ENCODE results near the gene PLPP4.

The PLPP4 gene

DNA sequence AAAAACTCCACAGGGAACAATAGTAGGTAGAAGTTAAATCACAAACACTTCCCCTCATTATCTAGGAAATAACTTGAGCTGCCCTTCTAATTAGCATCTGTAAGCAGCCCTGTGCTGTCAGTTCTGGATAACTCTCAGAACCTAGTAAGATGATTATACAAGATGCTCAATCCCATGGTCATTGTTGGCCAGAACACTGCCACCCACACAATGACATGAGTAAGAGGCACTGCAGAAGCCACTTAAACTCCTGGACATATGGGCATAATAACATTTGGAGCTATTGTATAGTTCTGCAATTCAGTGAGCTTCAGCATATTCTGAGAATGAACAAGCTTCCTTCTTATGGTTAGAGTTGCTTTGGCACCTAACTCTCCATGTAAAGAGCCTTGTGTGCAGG, 153.8 kb downstream of the PLPP4 start:
- H3K36me3 Mint-ChIP-seq = no peaks in the 10 kb centered on the region
- H3K27ac Mint-ChIP-seq = no peak overlapping the region
- peaks cover 5% of the 10 kb centered on the region for H3K27me3 Mint-ChIP-seq
- no peaks in the 10 kb centered on the region for H3K9me3 Mint-ChIP-seq
- no peaks in the 10 kb centered on the region for H3K4me1 Mint-ChIP-seq
- H3K4me3 Mint-ChIP-seq = no peak overlapping the region

DNA sequence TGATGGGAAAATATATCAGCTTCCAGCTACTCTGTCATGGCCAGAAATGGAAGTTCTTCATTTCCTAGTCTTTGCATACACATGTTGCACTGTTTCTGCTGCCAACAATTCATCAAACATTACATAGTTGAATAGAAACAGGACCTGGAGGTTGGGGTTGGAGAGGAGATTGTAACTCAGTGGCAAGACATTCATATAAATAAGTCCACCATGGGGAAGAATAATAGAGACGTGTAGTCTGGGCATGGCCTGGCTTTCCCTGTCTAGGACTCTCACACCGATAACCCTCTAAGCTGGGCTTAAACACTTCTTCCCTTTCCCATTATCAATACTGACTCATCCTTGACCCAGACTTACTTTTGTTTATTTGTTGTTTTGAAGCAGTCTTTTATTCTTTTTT, 155.7 kb downstream of the PLPP4 start:
- no peaks in the 10 kb centered on the region for H3K9me3 Mint-ChIP-seq
- no peak overlapping the region for H3K4me3 Mint-ChIP-seq
- H3K4me1 Mint-ChIP-seq = no peaks in the 10 kb centered on the region
- H3K36me3 Mint-ChIP-seq = no peaks in the 10 kb centered on the region
- H3K27ac Mint-ChIP-seq = no peak overlapping the region
- H3K27me3 Mint-ChIP-seq = peaks cover 3% of the 10 kb centered on the region

DNA sequence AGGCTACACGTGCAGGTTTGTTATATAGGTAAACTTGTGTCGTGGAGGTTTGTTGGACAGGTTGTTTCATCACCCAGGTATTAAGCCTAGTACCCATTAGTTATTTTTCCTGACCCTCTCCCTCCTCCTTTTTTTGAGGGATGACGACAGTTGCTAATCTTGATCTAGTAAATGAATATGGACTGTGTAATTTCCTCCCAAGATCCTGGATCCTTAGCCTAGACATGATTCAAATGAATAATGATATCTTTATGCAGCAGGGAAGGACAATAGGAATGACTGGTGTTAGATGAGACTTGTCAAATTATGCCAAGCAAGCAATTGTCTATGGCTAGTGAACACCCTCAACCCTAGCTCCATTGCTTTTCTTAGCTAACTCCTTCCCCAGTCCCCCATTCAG, 156.2 kb downstream of the PLPP4 start:
- H3K36me3 Mint-ChIP-seq = no peaks in the 10 kb centered on the region
- H3K4me3 Mint-ChIP-seq = no peak overlapping the region
- H3K9me3 Mint-ChIP-seq = no peaks in the 10 kb centered on the region
- H3K4me1 Mint-ChIP-seq = no peaks in the 10 kb centered on the region
- H3K27ac Mint-ChIP-seq = no peak overlapping the region
- peaks cover 3% of the 10 kb centered on the region for H3K27me3 Mint-ChIP-seq

DNA sequence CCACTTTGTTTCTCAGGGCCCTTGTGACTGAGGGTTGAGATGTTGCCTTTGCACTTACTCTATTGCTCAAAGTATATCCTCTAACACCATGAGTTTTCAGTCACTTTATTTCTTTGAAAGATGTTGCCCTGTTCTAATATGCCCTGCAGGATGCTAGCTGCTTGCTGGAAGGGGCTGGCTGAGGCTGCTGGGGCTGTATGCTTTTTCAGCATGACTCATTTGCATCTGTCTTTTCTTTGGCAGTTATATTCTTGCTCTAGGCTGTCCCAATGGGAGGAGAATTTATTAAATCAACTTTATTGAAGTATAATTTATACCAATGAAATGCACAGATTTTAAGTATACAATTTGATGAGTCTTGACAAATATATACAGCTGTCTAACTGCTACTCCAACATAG, 157.7 kb downstream of the PLPP4 start:
- Mint-ChIP-seq H3K27me3 (peaks cover 2% of the 10 kb centered on the region), H3K4me1 (no peaks in the 10 kb centered on the region), H3K4me3 (no peak overlapping the region), H3K27ac (no peak overlapping the region), H3K9me3 (no peaks in the 10 kb centered on the region), H3K36me3 (no peaks in the 10 kb centered on the region)

DNA sequence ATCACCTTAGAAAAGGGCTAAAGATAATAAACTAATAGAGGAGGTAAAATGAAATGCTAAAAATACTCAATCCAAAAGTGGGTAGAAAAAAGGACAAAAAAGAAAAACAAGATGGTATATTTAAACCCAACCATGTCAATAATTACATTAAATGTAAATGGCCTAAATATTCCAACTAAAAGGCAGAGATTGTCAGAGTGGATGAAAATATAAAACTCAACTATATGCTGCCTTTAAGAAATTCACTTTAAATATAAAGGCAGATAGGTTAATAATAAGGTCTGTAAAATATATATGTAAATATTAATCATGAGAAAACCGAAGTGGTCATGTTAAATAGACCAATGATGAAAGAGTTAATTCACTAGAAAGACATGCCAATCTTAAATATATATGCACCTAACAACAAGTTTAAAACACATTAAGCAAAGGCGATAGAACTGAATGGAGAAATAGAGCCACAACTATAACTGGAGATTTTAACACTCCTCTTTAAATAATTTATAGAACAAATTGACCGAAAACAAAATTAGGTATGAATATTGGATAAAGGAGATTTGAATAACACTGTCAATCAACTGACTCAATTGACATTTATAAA, 159.4 kb downstream of the PLPP4 start:
- Mint-ChIP-seq H3K36me3 (no peaks in the 10 kb centered on the region), H3K9me3 (peaks cover 3% of the 10 kb centered on the region), H3K4me3 (no peak overlapping the region), H3K4me1 (no peaks in the 10 kb centered on the region), H3K27ac (no peak overlapping the region), H3K27me3 (peaks cover 3% of the 10 kb centered on the region)

DNA sequence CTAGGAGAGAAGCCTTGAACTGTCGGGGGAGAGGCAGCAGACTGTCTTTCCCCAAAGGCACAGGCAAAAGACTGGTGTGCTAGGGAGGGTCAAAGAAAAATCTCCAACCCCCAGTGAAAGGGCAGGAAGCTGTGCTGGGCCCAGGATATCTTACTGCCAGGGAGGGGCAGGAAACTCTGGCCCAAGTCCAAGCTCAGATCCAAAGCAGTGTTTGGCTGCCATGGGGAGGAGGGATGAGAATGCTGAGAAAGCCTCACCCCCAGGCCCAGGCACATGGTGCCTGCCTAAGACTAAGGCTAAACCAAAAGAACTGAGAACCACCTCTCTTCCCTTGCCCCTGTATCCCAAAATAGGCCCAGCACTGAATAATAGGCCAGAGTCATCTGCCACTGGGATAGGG, 171.2 kb downstream of the PLPP4 start:
- Mint-ChIP-seq H3K36me3 (no peaks in the 10 kb centered on the region), H3K27ac (no peak overlapping the region), H3K27me3 (peaks cover 3% of the 10 kb centered on the region), H3K4me1 (no peaks in the 10 kb centered on the region), H3K4me3 (no peak overlapping the region), H3K9me3 (peaks cover 10% of the 10 kb centered on the region)

DNA sequence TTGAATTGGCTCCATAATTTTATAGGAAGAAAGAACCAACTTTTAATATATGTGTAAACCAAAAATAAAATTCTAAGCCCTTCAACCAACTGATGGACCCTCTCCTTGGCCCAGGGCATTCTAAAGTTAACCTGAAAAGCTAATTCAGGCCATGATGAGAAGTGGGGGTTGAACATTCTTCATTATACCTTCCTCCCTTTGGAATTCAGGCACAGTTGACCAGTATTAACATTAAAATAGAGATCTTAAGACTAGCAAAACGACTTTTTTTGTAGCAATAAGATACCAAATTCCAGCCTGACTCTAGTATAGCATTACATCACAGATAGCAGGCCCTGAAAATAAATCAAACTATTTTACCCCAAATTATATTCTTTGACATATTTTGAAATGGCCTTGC, 173.2 kb downstream of the PLPP4 start:
- no peak overlapping the region for H3K27ac Mint-ChIP-seq
- peaks cover 7% of the 10 kb centered on the region for H3K27me3 Mint-ChIP-seq
- no peaks in the 10 kb centered on the region for H3K36me3 Mint-ChIP-seq
- H3K4me1 Mint-ChIP-seq = no peaks in the 10 kb centered on the region
- H3K4me3 Mint-ChIP-seq = no peak overlapping the region
- peaks cover 10% of the 10 kb centered on the region for H3K9me3 Mint-ChIP-seq

DNA sequence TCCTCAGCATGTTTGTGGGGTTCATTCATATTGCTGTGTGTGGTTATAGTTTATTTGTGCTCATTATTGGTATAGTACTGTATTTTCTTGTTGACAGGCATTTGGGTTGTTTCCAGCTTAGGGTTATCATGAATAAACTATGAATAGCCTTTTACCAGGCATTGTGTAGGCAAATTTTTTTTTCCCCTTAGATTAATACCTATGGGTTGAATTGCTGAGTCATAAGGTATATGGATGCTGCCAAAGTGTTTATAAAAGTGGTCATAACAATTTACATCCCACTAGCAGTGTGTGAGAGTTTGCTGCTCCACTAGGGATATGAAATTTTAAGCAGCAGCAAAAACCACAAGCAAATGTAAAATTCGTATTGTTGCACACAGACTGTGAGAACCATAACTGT, 175.0 kb downstream of the PLPP4 start:
- Mint-ChIP-seq H3K27me3 (peaks cover 7% of the 10 kb centered on the region), H3K4me1 (no peaks in the 10 kb centered on the region), H3K4me3 (no peak overlapping the region)

DNA sequence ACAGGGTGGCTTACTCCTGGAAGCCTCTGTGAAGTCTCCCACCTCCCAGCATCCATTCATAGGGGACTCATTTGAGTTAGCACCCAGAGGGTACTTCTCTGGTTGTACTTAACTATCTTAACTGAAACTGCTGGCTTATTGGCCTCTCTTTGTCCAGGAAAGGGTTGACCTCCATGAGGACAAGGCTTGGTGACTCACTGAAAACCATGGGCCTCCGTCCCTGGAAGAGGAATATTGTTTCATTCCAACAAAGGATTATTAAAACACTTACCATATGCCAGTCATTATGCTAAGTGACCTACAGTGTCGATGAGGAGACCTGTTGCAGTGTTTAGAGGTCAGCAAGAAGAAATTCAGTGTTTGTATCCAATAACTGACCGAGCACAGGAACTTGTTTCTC, 175.9 kb downstream of the PLPP4 start:
- no peak overlapping the region for H3K27ac Mint-ChIP-seq
- H3K4me3 Mint-ChIP-seq = no peak overlapping the region
- H3K4me1 Mint-ChIP-seq = no peaks in the 10 kb centered on the region
- no peaks in the 10 kb centered on the region for H3K36me3 Mint-ChIP-seq
- H3K9me3 Mint-ChIP-seq = peaks cover 10% of the 10 kb centered on the region
- H3K27me3 Mint-ChIP-seq = peaks cover 7% of the 10 kb centered on the region

More for the DNA sequence above, 175.0 kb downstream of the PLPP4 start:
- Mint-ChIP-seq H3K27ac (no peak overlapping the region), H3K36me3 (no peaks in the 10 kb centered on the region), H3K9me3 (peaks cover 10% of the 10 kb centered on the region)

DNA sequence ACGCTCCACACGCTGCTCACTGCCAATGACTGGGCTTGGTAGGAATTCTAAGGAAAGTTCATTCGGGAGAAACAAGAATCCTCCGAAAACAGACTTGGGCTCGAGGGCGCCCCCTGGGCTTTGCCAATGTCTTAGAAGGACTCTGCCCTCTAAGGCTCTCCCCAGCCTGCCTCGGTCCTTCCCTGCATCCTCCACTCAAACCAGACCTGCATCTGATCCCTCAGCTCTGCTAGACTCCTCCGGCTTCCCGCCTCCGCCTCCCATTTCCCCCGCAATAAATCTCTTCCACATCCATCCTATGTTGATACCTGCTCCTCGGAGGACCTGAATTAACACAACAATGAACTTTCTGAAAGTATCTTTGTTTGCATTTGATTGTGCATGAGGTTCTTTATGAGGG, 177.6 kb downstream of the PLPP4 start:
- no peak overlapping the region for H3K4me3 Mint-ChIP-seq
- peaks cover 7% of the 10 kb centered on the region for H3K27me3 Mint-ChIP-seq
- no peaks in the 10 kb centered on the region for H3K36me3 Mint-ChIP-seq
- no peaks in the 10 kb centered on the region for H3K4me1 Mint-ChIP-seq
- H3K27ac Mint-ChIP-seq = no peak overlapping the region
- peaks cover 1% of the 10 kb centered on the region for H3K9me3 Mint-ChIP-seq
